GM18873 (cell line): ENCODE data around the gene MAN1A2.
"Not testable (repeated sequence)": the region's sequence is repeated elsewhere in the genome, so short reads cannot be mapped to it uniquely, and the experiment has no call there.

Source experiments
- ATAC-seq: cut with Tn5 transposase; IDR thresholded peaks from one replicate; pipeline ENCODE4 v1.9.1; 2021; ENCODE audit warnings: mild to moderate bottlenecking, moderate library complexity, moderate number of reproducible peaks; ENCODE audit not compliant: unreplicated experiment, low FRiP score

Gene MAN1A2

DNA sequence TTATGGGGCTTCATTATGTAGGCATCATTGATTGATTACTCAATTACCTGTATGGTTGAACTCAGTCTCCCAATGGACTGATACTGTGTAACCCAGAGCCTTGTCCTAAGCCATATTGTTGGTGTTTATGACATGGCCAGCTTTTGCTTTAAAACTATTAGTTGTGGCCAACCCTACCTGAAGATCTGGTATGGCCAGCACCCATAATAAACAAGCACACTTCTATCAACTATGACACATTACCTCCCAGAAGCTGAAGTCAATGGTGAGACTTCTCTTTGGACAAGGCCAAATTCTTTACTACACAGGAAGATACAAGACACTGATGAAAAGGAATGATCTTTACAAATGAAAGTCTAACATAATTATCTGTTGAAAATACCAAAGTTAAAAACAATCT lies 28.8 kb downstream of the MAN1A2 start:
- no peak for ATAC-seq

GRCh38 chr1:117396636-117397035 lies 29.4 kb downstream of the MAN1A2 start:
- no peak for ATAC-seq

- no peak for ATAC-seq
These were observed 31.7 kb downstream of the MAN1A2 start for GRCh38 chr1:117398957-117399356.

- no peak for ATAC-seq
These were observed 34.5 kb downstream of the MAN1A2 start for GRCh38 chr1:117401761-117402160.

DNA sequence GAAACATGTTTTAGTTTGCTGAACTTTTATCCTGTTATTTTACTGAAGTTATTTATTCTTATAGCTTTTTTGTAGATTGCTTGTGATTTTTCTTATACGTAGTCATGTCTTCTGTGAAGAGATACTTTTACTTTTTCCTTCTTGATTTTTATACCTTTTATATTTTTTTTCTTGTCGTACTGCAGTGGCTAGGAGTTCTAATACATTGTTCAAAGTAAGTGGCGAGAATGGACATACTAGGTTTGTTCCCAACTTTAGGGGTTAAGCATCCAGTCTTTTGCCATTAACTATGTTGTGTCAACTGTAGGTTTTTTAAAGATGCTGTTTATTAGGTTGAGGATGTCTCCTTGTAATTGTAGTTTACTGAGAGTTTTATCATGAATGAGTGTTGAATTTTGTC lies 36.3 kb downstream of the MAN1A2 start:
- no peak for ATAC-seq

- ATAC-seq: no peak
These were observed 37.8 kb downstream of the MAN1A2 start for GRCh38 chr1:117405042-117405441.

- ATAC-seq: no peak
These were observed 45.2 kb downstream of the MAN1A2 start for GRCh38 chr1:117412472-117412871.

- no peak for ATAC-seq
These were observed 46.2 kb downstream of the MAN1A2 start for GRCh38 chr1:117413412-117413811.

DNA sequence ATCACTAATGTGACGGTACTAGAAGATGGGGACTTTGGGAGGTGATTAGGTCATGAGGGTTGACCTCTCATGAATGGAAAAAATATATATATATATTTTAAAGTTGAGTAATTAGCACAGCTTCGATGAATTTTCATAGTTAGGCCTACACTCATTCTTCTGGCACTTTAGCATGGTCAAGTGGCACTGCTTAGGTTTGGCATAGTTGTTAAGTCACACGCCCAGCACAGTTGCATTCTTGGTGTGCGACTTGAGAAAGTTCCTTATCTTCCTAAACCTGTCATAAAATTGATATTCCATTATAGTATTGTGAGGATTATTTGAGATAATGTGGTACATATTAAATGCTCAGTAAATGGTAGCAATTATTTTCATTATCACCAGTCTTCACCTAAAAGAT lies 47.7 kb downstream of the MAN1A2 start:
- no peak for ATAC-seq

GRCh38 chr1:117416004-117416403 lies 48.8 kb downstream of the MAN1A2 start:
- ATAC-seq: no peak

- ATAC-seq: no peak
These were observed 49.4 kb downstream of the MAN1A2 start for GRCh38 chr1:117416546-117417125.

- no peak for ATAC-seq
These were observed 57.9 kb downstream of the MAN1A2 start for GRCh38 chr1:117425050-117425734.

- ATAC-seq: no peak
These were observed 60.0 kb downstream of the MAN1A2 start for GRCh38 chr1:117427297-117427696.

DNA sequence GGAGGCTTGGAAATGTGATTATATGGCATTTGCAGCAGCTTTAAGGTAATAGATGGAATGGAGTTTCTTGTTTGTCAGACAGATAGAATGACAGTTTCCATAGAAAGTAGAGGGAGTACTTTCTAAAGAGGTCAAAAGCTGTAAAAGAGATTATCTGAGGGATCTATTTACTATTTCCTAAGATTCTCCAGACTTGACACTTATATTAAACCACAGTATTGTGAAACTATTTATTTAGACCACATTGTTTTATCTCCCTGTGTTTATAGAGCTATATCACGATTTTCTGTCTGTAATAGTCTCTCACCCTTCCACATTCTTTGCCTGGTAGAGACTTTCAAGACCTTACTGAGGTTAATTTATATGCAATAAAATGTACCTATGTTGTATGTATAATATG lies 66.7 kb downstream of the MAN1A2 start:
- no peak for ATAC-seq

GRCh38 chr1:117436513-117436912 lies 69.3 kb downstream of the MAN1A2 start:
- ATAC-seq: no peak

GRCh38 chr1:117447661-117448060 lies 80.4 kb downstream of the MAN1A2 start:
- ATAC-seq: no peak

GRCh38 chr1:117452216-117452615 lies 85.0 kb downstream of the MAN1A2 start:
- no peak for ATAC-seq

DNA sequence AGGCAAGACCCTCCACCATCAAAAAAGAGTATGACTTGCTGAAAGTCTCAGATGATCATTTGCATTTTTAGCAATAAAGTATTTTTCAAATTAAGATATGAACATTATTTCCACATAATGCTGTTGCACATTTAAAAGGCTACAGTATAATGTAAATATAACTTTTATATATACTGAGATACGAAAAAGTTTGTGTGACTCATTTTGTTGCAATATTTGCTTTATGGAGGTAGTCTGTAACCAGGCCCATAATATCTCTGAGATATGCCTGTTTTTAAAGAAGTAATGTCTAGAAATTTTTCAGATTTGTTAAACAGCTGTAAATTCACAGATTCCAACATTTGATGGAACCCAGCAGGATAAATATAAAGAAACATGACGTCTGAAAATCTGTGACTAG lies 86.7 kb downstream of the MAN1A2 start:
- ATAC-seq: no peak

DNA sequence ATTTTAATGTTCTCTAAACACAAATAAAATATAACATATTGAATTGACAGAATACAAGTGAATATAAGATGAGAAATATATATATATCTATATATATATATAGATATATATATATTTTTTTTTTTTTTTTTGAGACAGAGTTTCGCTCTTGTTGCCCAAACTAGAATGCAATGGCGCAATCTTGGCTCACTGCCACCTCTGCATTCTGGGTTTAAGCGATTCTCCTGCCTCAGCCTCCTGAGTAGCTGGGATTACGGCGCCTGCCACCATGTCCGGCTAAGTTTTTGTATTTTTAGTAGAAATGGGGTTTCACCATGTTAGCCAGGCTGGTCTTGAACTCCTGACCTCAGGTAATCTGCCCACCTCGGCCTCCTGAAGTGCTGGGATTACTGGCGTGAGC lies 91.2 kb downstream of the MAN1A2 start:
- ATAC-seq: not testable (repeated sequence)

DNA sequence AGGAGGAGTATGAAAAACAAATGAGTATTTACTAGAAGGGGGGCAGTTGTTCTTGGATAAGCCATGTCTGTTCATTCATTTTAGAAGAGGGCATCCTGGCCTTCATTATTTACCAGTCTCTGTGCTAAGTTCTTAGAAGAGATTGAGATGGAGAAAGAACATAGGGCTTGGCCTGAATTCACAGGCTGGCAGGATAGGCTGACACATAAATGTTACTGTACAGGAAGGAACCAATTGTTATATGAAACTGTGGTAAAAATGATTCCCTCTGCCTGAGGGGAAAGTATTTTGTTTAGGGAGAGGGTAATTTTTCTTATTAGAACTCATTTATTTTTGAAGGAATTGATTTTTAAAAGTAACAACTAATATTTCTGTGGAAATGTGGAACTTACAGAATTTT lies 99.5 kb downstream of the MAN1A2 start:
- ATAC-seq: no peak

DNA sequence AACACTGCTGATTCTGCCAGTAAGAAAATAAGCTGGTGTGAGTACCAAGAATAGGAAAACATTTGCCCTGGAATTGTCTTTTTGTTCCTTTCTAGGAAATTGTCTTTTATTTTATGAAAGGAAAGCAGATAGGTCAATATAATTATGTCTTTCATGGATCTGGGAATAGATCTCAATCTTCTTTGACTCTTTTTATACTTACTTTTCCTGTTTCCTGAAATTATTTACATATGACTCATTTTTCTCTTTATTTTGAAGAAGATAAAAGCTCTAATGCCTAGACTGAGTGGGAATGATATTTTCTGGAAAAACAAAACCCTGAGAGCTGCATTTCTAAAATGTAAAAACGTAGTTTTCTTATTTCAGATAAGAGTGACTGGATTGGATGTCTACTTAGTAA lies 100.1 kb downstream of the MAN1A2 start:
- ATAC-seq: no peak

DNA sequence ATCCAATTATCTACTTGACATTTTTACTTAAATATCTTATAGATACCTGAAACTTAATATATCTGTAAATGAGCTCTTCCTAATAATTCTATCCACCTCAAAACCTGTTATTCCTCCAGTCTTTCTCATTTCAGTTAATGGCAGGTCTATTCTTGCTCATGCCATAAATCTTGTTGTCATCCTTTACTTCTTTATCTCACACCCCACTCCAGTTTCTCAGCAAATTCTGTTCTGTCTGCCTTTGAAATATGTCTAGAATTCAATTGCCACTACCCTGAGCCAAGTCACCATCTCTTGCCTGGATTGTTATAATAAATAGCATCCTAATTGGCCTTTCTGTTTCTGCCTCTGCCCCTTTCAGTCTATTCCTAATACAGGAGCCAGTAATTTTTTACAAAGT lies 105.8 kb downstream of the MAN1A2 start:
- ATAC-seq: no peak
